SK-N-SH treated with all-trans-retinoic acid at 6 μM for 48 hours (cell line): ENCODE measurements around the gene PRC1.

Experiments used
- ARNTL ChIP-seq: fragments of 450-650 bp; formaldehyde crosslinking; IDR thresholded peaks from 2 replicates; pipeline ENCODE4 v1.5.0; 2020; ENCODE audit warnings: low read depth, mild to moderate bottlenecking, moderate library complexity, borderline replicate concordance
- BACH2 ChIP-seq: fragments of 250-450 bp; sonication (Bioruptor Pico); IDR thresholded peaks from 2 replicates; pipeline ENCODE4 v1.9.0; 2021; ENCODE audit warnings: mild to moderate bottlenecking, borderline replicate concordance
- GLIS3 ChIP-seq: fragments of 250-450 bp; sonication (Bioruptor Pico); IDR thresholded peaks from 2 replicates; pipeline ENCODE4 v1.5.0; 2020; ENCODE audit warnings: mild to moderate bottlenecking, moderate library complexity
- POU6F1 ChIP-seq: fragments of 250-450 bp; sonication (Bioruptor Pico); IDR thresholded peaks from 2 replicates; pipeline ENCODE4 v1.8.0; 2021; ENCODE audit warnings: low read depth, mild to moderate bottlenecking, moderate library complexity, borderline replicate concordance
- RARB ChIP-seq: fragments of 250-450 bp; sonication (Bioruptor Pico); IDR thresholded peaks from 2 replicates; pipeline ENCODE4 v1.8.0; 2021; ENCODE audit warnings: mild to moderate bottlenecking, moderate library complexity
- TCF4 ChIP-seq: fragments of 250-450 bp; sonication (Bioruptor Pico); IDR thresholded peaks from 2 replicates; pipeline ENCODE4 v1.8.0; 2021; ENCODE audit warnings: mild to moderate bottlenecking, moderate library complexity, borderline replicate concordance
- TOX ChIP-seq: fragments of 250-450 bp; sonication (Bioruptor Pico); IDR thresholded peaks from 2 replicates; pipeline ENCODE4 v1.8.0; 2021; ENCODE audit warnings: mild to moderate bottlenecking, moderate library complexity, borderline replicate concordance
- ZFP3 ChIP-seq: fragments of 250-450 bp; sonication (Bioruptor Pico); IDR thresholded peaks from 2 replicates; pipeline ENCODE4 v1.5.0; 2020; ENCODE audit warnings: mild to moderate bottlenecking, moderate library complexity
- ZFP30 ChIP-seq: fragments of 450-650 bp; formaldehyde crosslinking; IDR thresholded peaks from 2 replicates; pipeline ENCODE4 v1.5.0; 2022; ENCODE audit warnings: mild to moderate bottlenecking, moderate library complexity
- ZNF565 ChIP-seq: fragments of 450-650 bp; formaldehyde crosslinking; conservative IDR thresholded peaks from 2 replicates; pipeline ENCODE4 v1.5.0; 2020; ENCODE audit warnings: low read depth, mild to moderate bottlenecking, moderate library complexity
- ZNF70 ChIP-seq: fragments of 450-650 bp; formaldehyde crosslinking; IDR thresholded peaks from 2 replicates; pipeline ENCODE4 v1.5.0; 2020; ENCODE audit warnings: mild to moderate bottlenecking, moderate library complexity
- TF ChIP-seq, protein P1 (sequence below): fragments of 250-450 bp; sonication (Bioruptor Pico); IDR thresholded peaks from 2 replicates; pipeline ENCODE4 v1.8.0; 2020; ENCODE audit warnings: mild to moderate bottlenecking, moderate library complexity, borderline replicate concordance
- TF ChIP-seq, protein P2 (sequence below): fragments of 250-450 bp; sonication (Bioruptor Pico); IDR thresholded peaks from 2 replicates; pipeline ENCODE4 v1.5.1; 2020; ENCODE audit warnings: low read depth, mild to moderate bottlenecking, moderate library complexity
- TF ChIP-seq, protein P3 (sequence below): fragments of 250-450 bp; sonication (Bioruptor Pico); IDR thresholded peaks from 2 replicates; pipeline ENCODE4 v1.5.1; 2021; ENCODE audit warnings: mild to moderate bottlenecking, moderate library complexity

DNA sequence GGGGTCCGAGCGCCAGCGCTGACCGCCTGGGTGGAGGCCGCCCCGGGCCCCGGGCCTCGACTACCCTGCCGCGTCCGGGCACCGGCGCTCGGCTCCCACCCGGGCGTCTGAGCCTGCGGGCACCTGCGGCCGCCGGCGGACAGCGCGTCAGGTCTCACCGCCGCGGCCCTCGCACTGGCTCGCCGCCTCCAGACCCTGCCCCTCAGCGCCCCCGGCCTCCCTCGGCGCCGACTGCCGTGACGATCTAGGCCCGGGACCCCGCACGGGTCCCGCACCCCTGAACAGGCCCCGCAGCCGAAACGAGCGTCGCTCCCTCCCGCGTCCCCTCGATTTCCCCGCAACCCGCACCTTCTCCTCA is 297 bp downstream of the PRC1 start:
- TF ChIP-seq RARB (no peak), ZFP30 (CRISPR knock-in tag) (no peak), ZNF70 (CRISPR knock-in tag) (no peak), POU6F1 (CRISPR knock-in tag) (no peak), TOX (CRISPR knock-in tag) (no peak), ZFP3 (CRISPR knock-in tag) (no peak), GLIS3 (CRISPR knock-in tag) (no peak), BACH2 (CRISPR knock-in tag) (no peak), TCF4 (CRISPR knock-in tag) (no peak), ARNTL (CRISPR knock-in tag) (no peak), ZNF565 (CRISPR knock-in tag) (no peak)
- TF ChIP-seq, protein P1, sequence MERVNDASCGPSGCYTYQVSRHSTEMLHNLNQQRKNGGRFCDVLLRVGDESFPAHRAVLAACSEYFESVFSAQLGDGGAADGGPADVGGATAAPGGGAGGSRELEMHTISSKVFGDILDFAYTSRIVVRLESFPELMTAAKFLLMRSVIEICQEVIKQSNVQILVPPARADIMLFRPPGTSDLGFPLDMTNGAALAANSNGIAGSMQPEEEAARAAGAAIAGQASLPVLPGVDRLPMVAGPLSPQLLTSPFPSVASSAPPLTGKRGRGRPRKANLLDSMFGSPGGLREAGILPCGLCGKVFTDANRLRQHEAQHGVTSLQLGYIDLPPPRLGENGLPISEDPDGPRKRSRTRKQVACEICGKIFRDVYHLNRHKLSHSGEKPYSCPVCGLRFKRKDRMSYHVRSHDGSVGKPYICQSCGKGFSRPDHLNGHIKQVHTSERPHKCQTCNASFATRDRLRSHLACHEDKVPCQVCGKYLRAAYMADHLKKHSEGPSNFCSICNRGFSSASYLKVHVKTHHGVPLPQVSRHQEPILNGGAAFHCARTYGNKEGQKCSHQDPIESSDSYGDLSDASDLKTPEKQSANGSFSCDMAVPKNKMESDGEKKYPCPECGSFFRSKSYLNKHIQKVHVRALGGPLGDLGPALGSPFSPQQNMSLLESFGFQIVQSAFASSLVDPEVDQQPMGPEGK (CRISPR knock-in tag), result no peak
- TF ChIP-seq, protein P2, sequence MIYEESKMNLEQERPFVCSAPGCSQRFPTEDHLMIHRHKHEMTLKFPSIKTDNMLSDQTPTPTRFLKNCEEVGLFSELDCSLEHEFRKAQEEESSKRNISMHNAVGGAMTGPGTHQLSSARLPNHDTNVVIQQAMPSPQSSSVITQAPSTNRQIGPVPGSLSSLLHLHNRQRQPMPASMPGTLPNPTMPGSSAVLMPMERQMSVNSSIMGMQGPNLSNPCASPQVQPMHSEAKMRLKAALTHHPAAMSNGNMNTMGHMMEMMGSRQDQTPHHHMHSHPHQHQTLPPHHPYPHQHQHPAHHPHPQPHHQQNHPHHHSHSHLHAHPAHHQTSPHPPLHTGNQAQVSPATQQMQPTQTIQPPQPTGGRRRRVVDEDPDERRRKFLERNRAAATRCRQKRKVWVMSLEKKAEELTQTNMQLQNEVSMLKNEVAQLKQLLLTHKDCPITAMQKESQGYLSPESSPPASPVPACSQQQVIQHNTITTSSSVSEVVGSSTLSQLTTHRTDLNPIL, result no peak
- TF ChIP-seq, protein P3, sequence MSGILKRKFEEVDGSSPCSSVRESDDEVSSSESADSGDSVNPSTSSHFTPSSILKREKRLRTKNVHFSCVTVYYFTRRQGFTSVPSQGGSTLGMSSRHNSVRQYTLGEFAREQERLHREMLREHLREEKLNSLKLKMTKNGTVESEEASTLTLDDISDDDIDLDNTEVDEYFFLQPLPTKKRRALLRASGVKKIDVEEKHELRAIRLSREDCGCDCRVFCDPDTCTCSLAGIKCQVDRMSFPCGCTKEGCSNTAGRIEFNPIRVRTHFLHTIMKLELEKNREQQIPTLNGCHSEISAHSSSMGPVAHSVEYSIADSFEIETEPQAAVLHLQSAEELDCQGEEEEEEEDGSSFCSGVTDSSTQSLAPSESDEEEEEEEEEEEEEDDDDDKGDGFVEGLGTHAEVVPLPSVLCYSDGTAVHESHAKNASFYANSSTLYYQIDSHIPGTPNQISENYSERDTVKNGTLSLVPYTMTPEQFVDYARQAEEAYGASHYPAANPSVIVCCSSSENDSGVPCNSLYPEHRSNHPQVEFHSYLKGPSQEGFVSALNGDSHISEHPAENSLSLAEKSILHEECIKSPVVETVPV (CRISPR knock-in tag), result no peak
